Testis (tissue), 2 donors: ENCODE measurements around the gene NTM.

Experiments
- CTCF ChIP-seq, 3 experiments: fragments of 450-650 bp in 2 of 3; fragments of 200-600 bp in 1 of 3; sonication (generic) in 1 of 3; IDR thresholded peaks; one replicate each; pipeline ENCODE4 v1.5.1; 2016 to 2019; ENCODE audit warnings: antibody characterized with exemption in 3 of 3, mild to moderate bottlenecking in 2 of 3, moderate library complexity in 1 of 3
- POLR2A ChIP-seq: fragments of 450-650 bp; IDR thresholded peaks from one replicate; pipeline ENCODE4 v1.6.1; 2017; ENCODE audit warnings: antibody characterized with exemption, mild to moderate bottlenecking, moderate library complexity

GRCh38 chr11:131894615-131895544 is 524.5 kb downstream of the NTM start:
- TF ChIP-seq CTCF (IDR thresholded peaks at IDR 0.05) (no peak), POLR2A (no peak)
